Activated CD8-positive, alpha-beta T cell treated with anti-CD3 and anti-CD28 coated beads for 36 hours (primary cell): Measurements from ENCODE around the gene PCDHB11. TPM values are rescaled to one million over a fixed set of nuclear protein-coding genes. Genes with fewer than 3 reads are reported as not detected.
"Not testable (repeated sequence)": the region's sequence is repeated elsewhere in the genome, so short reads cannot be mapped to it uniquely, and the experiment has no call there.

Experiments
- ATAC-seq: fragments of 200-7000 bp; cut with Tn5 transposase; one replicate; pipeline ENCODE4 v1.10.0; 2021; ENCODE audit warnings: mild to moderate bottlenecking, moderate library complexity
- CTCF ChIA-PET: fragments of 350-600 bp; sonication (Branson Sonifier 250); formaldehyde crosslinking; loops from one replicate; lab custom pipeline; 2021; ENCODE audit warnings: antibody characterized with exemption; lab: Charles Lee
- POLR2A ChIA-PET: fragments of 350-600 bp; sonication (Branson Sonifier 250); formaldehyde crosslinking; loops from one replicate; lab custom pipeline; 2021; ENCODE audit warnings: antibody characterized with exemption; lab: Charles Lee
- DNase-seq: peaks from one replicate; pipeline ENCODE4 v3.0.0-alpha.2; 2020
- H3K27ac Mint-ChIP-seq: one replicate; pipeline ENCODE4 v1.8.0; 2021; ENCODE audit warnings: mild to moderate bottlenecking, mixed read lengths
- H3K27me3 Mint-ChIP-seq: one replicate; pipeline ENCODE4 v1.8.0; 2021; ENCODE audit warnings: mixed read lengths
- H3K36me3 Mint-ChIP-seq: one replicate; pipeline ENCODE4 v1.8.0; 2021; ENCODE audit warnings: low read depth, mixed read lengths
- H3K4me1 Mint-ChIP-seq: one replicate; pipeline ENCODE4 v1.8.0; 2021; ENCODE audit warnings: low read depth, mixed read lengths
- H3K4me3 Mint-ChIP-seq: one replicate; pipeline ENCODE4 v1.8.0; 2021; ENCODE audit warnings: mild to moderate bottlenecking, moderate library complexity, mixed read lengths
- H3K9me3 Mint-ChIP-seq: one replicate; pipeline ENCODE4 v1.8.0; 2021; ENCODE audit warnings: mixed read lengths
- CTCF ChIP-seq: fragments of 200-600 bp; IDR thresholded peaks from one replicate; pipeline ENCODE4 v1.8.0; 2022; ENCODE audit warnings: antibody characterized with exemption, mild to moderate bottlenecking
- intact Hi-C: fragments of 100-400 bp; cut with micrococcal nuclease; formaldehyde crosslinking; loops from one replicate; pipeline ENCODE4 v1.10.0; 2022
- total RNA-seq, 2 experiments: library from RNA; stranded (reverse); gene quantifications; one replicate each; pipeline ENCODE4 v1.2.3, GENCODE V29; 2021

PCDHB11 gene
- total RNA-seq, 2 experiments from 2014 or later, result not detected

- intact Hi-C loops, result no loop called here
- H3K27ac Mint-ChIP-seq, result no peak within 1 kb of the TSS
These were observed 12.4 kb upstream of the PCDHB11 start, which contains the start of gene PCDHB9 for GRCh38 chr5:141186897-141187512. Gene PCDHB9 (plus strand): TSS chr5:141187161. CDS start chr5:141187319, 158 bp downstream.

GRCh38 chr5:141188682-141189081 is 10.7 kb upstream of the PCDHB11 start:
- POLR2A ChIA-PET, H3K27ac Mint-ChIP-seq, H3K36me3 Mint-ChIP-seq, intact Hi-C loops, H3K4me3 Mint-ChIP-seq, CTCF ChIA-PET, H3K4me1 Mint-ChIP-seq, DNase-seq, ATAC-seq: not testable (repeated sequence)
- peaks cover 40% of the 10 kb centered on the region for H3K27me3 Mint-ChIP-seq
- peaks cover 18% of the 10 kb centered on the region for H3K9me3 Mint-ChIP-seq

More at GRCh38 chr5:141186897-141187512, 12.4 kb upstream of the PCDHB11 start, which contains the start of gene PCDHB9:
- POLR2A ChIA-PET, result no interaction called here
- ATAC-seq (no peak), DNase-seq (peak; percentile 59)
- Mint-ChIP-seq H3K9me3 (peaks cover 16% of the 10 kb centered on the region), H3K4me3 (peak within 1 kb of the TSS; percentile 6), H3K27me3 (peaks cover 42% of the 10 kb centered on the region), H3K36me3 (peaks cover 6% of the 10 kb centered on the region), H3K4me1 (peaks cover 4% of the 10 kb centered on the region)
- CTCF ChIA-PET, result interaction anchor here (0.5 to 2.0 kb wide), 18 partner anchors 10 to 376 kb away, joined by 3 to 12 read pairs (median 4); partner anchors contain the start of genes PCDHB11, PCDHB6, PCDHB8 and PCDHGA11
- TF ChIP-seq CTCF, result peak; percentile 56

GRCh38 chr5:141189131-141189530 is 10.3 kb upstream of the PCDHB11 start:
- ATAC-seq, H3K4me3 Mint-ChIP-seq, H3K27ac Mint-ChIP-seq, CTCF ChIA-PET, POLR2A ChIA-PET, H3K4me1 Mint-ChIP-seq, intact Hi-C loops, H3K36me3 Mint-ChIP-seq, DNase-seq: not testable (repeated sequence)
- H3K27me3 Mint-ChIP-seq, result peaks cover 40% of the 10 kb centered on the region
- H3K9me3 Mint-ChIP-seq, result peaks cover 19% of the 10 kb centered on the region

- intact Hi-C loops, result no loop called here
- peaks cover 6% of the 10 kb centered on the region for H3K36me3 Mint-ChIP-seq
These were observed 7.2 kb upstream of the PCDHB11 start, which contains the start of gene PCDHB10 for GRCh38 chr5:141192110-141192725. Gene PCDHB10 (plus strand): TSS chr5:141192353. CDS start chr5:141192553, 200 bp downstream.

GRCh38 chr5:141194332-141194731 is 5.1 kb upstream of the PCDHB11 start:
- CTCF ChIA-PET, ATAC-seq, POLR2A ChIA-PET, H3K4me3 Mint-ChIP-seq, H3K4me1 Mint-ChIP-seq, H3K36me3 Mint-ChIP-seq, H3K27ac Mint-ChIP-seq, intact Hi-C loops, DNase-seq: not testable (repeated sequence)
- H3K9me3 Mint-ChIP-seq, result peaks cover 25% of the 10 kb centered on the region
- peaks cover 21% of the 10 kb centered on the region for H3K27me3 Mint-ChIP-seq

More at GRCh38 chr5:141192110-141192725, 7.2 kb upstream of the PCDHB11 start, which contains the start of gene PCDHB10:
- ATAC-seq, result no peak
- H3K4me3 Mint-ChIP-seq, result no peak within 1 kb of the TSS
- ChIA-PET POLR2A (no interaction called here), CTCF (interaction anchor here (0.9 to 2.1 kb wide), 8 partner anchors 10 to 366 kb away, joined by 3 to 8 read pairs (median 4); partner anchors contain the start of gene PCDHB16)
- TF ChIP-seq CTCF, result peak; percentile 60
- peak; percentile 63 for DNase-seq
- H3K27me3 Mint-ChIP-seq, result peaks cover 29% of the 10 kb centered on the region
- H3K27ac Mint-ChIP-seq, result no peak within 1 kb of the TSS
- peaks cover under 1% of the 10 kb centered on the region for H3K4me1 Mint-ChIP-seq
- peaks cover 23% of the 10 kb centered on the region for H3K9me3 Mint-ChIP-seq

DNA sequence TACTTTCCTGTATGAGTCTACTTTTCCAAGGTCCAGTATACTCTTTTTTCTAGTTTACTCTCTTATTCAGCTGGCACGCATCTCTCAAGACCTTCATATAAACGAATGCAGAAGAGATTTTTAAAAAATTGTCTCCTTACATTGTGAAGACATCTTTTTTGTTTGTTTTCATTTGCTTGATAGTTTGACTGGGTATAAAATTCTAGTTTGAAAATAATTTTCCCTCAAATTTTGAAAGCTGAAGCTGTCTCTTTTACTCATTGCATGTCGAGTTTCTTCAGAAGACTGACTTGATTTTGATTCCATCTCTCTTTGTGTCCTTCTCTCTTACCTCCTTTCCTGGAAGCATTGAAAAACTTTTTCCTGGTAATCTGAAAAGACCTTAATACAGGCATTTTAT is 3.1 kb upstream of the PCDHB11 start:
- no peaks in the 10 kb centered on the region for H3K4me1 Mint-ChIP-seq
- H3K4me3 Mint-ChIP-seq, result no peak overlapping the region
- CTCF ChIA-PET, result interaction anchor here (1.0 to 2.7 kb wide), 3 partner anchors 9 to 46 kb away, joined by 4 to 12 read pairs (median 6); partner anchors contain the start of genes PCDHB6 and PCDHB9
- intact Hi-C loops, result no loop called here
- DNase-seq (no peak), ATAC-seq (no peak)
- no peak for TF ChIP-seq CTCF
- H3K27me3 Mint-ChIP-seq, result peaks cover 32% of the 10 kb centered on the region
- H3K9me3 Mint-ChIP-seq, result peaks cover 32% of the 10 kb centered on the region
- no peak overlapping the region for H3K27ac Mint-ChIP-seq
- POLR2A ChIA-PET, result no interaction called here
- H3K36me3 Mint-ChIP-seq, result peaks cover 3% of the 10 kb centered on the region

GRCh38 chr5:141201126-141201525 is 1.7 kb downstream of the PCDHB11 start:
- H3K27ac Mint-ChIP-seq, CTCF ChIA-PET, H3K4me3 Mint-ChIP-seq, DNase-seq, intact Hi-C loops, H3K4me1 Mint-ChIP-seq, POLR2A ChIA-PET, H3K36me3 Mint-ChIP-seq, ATAC-seq: not testable (repeated sequence)
- Mint-ChIP-seq H3K9me3 (peaks cover 25% of the 10 kb centered on the region), H3K27me3 (peaks cover 16% of the 10 kb centered on the region)

- H3K9me3 Mint-ChIP-seq, result peaks cover 21% of the 10 kb centered on the region
- CTCF ChIA-PET, H3K4me1 Mint-ChIP-seq, POLR2A ChIA-PET, H3K36me3 Mint-ChIP-seq, H3K4me3 Mint-ChIP-seq, DNase-seq, intact Hi-C loops, H3K27ac Mint-ChIP-seq, ATAC-seq: not testable (repeated sequence)
- H3K27me3 Mint-ChIP-seq, result peaks cover 19% of the 10 kb centered on the region
These were observed 2.2 kb downstream of the PCDHB11 start for GRCh38 chr5:141201646-141202045.
